GM06990 (cell line): ENCODE data around the gene SLC35A3.

Source experiments
- DNase-seq: peaks from one replicate; pipeline ENCODE4 v3.0.0-alpha.2; 2011; ENCODE audit not compliant: insufficient read length; ENCODE audit errors: extremely low read depth
- H3K27me3 ChIP-seq: replicated peaks from 2 replicates; pipeline ENCODE4 v1.6.0; 2011; ENCODE audit warnings: low read length; ENCODE audit not compliant: control insufficient read depth, insufficient read depth
- H3K36me3 ChIP-seq: 2 replicates; pipeline ENCODE4 v1.5.1; 2011; ENCODE audit warnings: low read length; ENCODE audit not compliant: control insufficient read depth, insufficient read depth
- H3K4me3 ChIP-seq: replicated peaks from 2 replicates; pipeline ENCODE4 v1.5.1; 2011; ENCODE audit warnings: low read depth, mild to moderate bottlenecking, control low read depth, low read length
- TF ChIP-seq, protein P1 (sequence below): IDR thresholded peaks from 2 replicates; pipeline ENCODE4 v1.5.1; 2011; ENCODE audit warnings: low read length, control low read depth, mild to moderate bottlenecking, inconsistent platforms; ENCODE audit not compliant: insufficient read depth, poor library complexity, severe bottlenecking

SLC35A3 gene

GRCh38 chr1:99943223-99943794, 26.5 kb upstream of the SLC35A3 start:
- Histone ChIP-seq H3K4me3 (no peak overlapping the region), H3K27me3 (no peaks in the 10 kb centered on the region), H3K36me3 (no peaks in the 10 kb centered on the region)
- DNase-seq = no peak
- TF ChIP-seq, protein P1, sequence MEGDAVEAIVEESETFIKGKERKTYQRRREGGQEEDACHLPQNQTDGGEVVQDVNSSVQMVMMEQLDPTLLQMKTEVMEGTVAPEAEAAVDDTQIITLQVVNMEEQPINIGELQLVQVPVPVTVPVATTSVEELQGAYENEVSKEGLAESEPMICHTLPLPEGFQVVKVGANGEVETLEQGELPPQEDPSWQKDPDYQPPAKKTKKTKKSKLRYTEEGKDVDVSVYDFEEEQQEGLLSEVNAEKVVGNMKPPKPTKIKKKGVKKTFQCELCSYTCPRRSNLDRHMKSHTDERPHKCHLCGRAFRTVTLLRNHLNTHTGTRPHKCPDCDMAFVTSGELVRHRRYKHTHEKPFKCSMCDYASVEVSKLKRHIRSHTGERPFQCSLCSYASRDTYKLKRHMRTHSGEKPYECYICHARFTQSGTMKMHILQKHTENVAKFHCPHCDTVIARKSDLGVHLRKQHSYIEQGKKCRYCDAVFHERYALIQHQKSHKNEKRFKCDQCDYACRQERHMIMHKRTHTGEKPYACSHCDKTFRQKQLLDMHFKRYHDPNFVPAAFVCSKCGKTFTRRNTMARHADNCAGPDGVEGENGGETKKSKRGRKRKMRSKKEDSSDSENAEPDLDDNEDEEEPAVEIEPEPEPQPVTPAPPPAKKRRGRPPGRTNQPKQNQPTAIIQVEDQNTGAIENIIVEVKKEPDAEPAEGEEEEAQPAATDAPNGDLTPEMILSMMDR = no peak

GRCh38 chr1:99944192-99944591, 25.6 kb upstream of the SLC35A3 start:
- DNase-seq = no peak
- H3K36me3 ChIP-seq = no peaks in the 10 kb centered on the region
- H3K4me3 ChIP-seq = no peak overlapping the region
- TF ChIP-seq, protein P1 = no peak
- H3K27me3 ChIP-seq = no peaks in the 10 kb centered on the region

DNA sequence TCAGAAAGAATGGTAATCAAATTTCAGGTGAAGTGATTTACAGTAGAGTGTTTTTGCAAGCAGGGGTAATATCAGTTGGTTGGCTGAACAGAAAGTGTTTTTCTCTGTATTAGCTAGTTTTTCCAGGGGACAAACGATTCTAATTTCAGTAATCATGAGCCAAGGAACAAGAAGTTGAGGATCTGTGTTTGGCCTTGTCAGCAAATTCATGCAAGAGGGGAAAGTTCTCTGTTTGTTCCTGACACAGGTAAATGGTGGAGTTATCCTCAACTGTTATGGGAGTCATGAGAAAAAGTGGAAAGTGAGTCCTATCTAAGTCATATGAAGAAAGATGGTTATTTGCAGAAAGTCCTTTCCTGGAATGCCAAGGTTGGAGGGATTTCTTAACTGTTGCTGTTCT, 24.6 kb upstream of the SLC35A3 start:
- no peaks in the 10 kb centered on the region for H3K36me3 ChIP-seq
- no peak overlapping the region for H3K4me3 ChIP-seq
- TF ChIP-seq, protein P1 = no peak
- no peaks in the 10 kb centered on the region for H3K27me3 ChIP-seq
- no peak for DNase-seq

DNA sequence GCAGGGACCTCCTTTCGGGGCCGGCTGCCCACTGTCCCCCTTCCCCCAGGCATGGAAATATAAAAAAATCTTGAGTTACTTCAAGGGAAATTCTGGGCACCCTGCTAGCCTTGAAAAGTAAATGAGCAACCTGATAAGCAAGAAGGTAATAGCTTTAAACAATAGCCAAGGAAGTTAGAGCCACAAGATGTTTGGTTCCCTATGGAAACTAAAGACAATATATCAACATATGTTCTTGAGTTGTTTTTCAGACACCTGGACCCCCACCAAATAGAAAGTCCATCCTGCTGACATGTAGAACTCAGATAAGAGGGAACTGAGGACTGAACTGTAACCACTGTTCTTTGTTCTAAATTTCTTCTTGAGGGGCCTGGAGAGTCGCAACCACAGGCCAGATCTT, 19.3 kb upstream of the SLC35A3 start:
- Histone ChIP-seq H3K27me3 (no peaks in the 10 kb centered on the region), H3K4me3 (no peak overlapping the region), H3K36me3 (no peaks in the 10 kb centered on the region)
- no peak for DNase-seq
- TF ChIP-seq, protein P1 = no peak

GRCh38 chr1:99952522-99952921, 17.3 kb upstream of the SLC35A3 start:
- Histone ChIP-seq H3K27me3 (no peaks in the 10 kb centered on the region), H3K4me3 (no peak overlapping the region), H3K36me3 (no peaks in the 10 kb centered on the region)
- no peak for DNase-seq
- TF ChIP-seq, protein P1 = no peak

DNA sequence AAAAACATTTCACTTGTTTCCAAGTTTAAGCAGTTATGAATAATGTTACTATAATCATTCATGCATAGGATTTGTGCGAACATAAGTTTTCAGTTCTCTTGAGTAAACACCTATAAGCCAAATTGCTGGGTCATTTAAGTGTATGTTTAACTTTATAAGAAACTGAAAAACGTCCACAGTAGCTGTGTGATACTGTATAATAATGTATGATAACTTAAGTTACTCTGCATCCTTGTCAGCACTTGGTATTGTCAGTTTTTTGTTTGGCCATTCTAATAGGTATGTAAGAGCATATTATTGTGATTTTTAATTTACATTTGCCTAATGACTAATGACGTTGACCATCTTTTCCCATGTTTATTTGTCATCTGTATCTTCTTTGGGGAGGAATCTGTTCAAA, 14.4 kb upstream of the SLC35A3 start:
- H3K36me3 ChIP-seq = no peaks in the 10 kb centered on the region
- DNase-seq = no peak
- TF ChIP-seq, protein P1 = no peak
- H3K4me3 ChIP-seq = no peak overlapping the region
- no peaks in the 10 kb centered on the region for H3K27me3 ChIP-seq
